Measurements from ENCODE around the gene ZBTB40. TPM values are rescaled to one million over a fixed set of nuclear protein-coding genes. Genes with fewer than 3 reads are reported as not detected.

ZBTB40 gene
- polyA plus RNA-seq, 1 of the 3 experiments (the other 2 are of a cell fraction): 5.0 TPM

DNA sequence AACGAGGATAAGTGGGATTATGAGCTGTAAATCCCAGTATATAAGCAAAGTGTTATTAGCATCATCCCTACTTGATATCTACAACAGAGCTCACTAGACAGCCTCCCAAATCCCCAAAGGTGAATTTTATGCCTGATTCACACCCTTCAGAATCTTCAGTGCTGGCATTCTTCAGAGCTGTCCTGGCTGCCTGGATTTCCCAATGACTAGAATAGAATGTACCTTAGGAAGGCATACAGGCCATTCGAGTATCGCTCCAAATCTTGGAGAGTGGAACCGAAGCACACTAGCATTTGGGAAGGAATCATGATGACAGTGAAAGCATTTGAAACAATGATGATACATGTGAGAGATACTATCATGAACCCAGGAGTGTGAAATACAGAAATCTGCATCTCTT, 22.3 kb downstream of the ZBTB40 start:
- no peak overlapping the region for H3K4me3 ChIP-seq (ENCODE audit: low read depth in 2 of 2, low read length in 1 of 2)
- H3K4me2 ChIP-seq: no peak overlapping the region
- no peak for TF ChIP-seq FOXM1 (IDR thresholded peaks at IDR 0.05; ENCODE audit: low read depth)
- TF ChIP-seq, protein P1, sequence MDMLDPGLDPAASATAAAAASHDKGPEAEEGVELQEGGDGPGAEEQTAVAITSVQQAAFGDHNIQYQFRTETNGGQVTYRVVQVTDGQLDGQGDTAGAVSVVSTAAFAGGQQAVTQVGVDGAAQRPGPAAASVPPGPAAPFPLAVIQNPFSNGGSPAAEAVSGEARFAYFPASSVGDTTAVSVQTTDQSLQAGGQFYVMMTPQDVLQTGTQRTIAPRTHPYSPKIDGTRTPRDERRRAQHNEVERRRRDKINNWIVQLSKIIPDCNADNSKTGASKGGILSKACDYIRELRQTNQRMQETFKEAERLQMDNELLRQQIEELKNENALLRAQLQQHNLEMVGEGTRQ (IDR thresholded peaks at IDR 0.05; ENCODE audit: borderline replicate concordance, low read depth, low read length): no peak
- TF ChIP-seq, protein P2, sequence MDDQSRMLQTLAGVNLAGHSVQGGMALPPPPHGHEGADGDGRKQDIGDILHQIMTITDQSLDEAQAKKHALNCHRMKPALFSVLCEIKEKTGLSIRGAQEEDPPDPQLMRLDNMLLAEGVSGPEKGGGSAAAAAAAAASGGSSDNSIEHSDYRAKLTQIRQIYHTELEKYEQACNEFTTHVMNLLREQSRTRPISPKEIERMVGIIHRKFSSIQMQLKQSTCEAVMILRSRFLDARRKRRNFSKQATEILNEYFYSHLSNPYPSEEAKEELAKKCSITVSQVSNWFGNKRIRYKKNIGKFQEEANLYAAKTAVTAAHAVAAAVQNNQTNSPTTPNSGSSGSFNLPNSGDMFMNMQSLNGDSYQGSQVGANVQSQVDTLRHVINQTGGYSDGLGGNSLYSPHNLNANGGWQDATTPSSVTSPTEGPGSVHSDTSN (IDR thresholded peaks at IDR 0.05): no peak
- no peak for TF ChIP-seq EP300 (IDR thresholded peaks at IDR 0.05; ENCODE audit: borderline replicate concordance in 1 of 2, low read depth in 1 of 2, low read length in 1 of 2)
- TF ChIP-seq RAD21 (IDR thresholded peaks at IDR 0.05; ENCODE audit: low read length): no peak
- TF ChIP-seq FOXJ3 (CRISPR knock-in tag; IDR thresholded peaks at IDR 0.05): no peak
- no peak for TF ChIP-seq TAF1 (IDR thresholded peaks at IDR 0.05; ENCODE audit: borderline replicate concordance, low read depth, low read length)
- no peak for TF ChIP-seq MEF2A (IDR thresholded peaks at IDR 0.05; ENCODE audit: borderline replicate concordance, low read depth)
- no peak for TF ChIP-seq RCOR1 (IDR thresholded peaks at IDR 0.05; ENCODE audit: low read length)
- TF ChIP-seq, protein P3, sequence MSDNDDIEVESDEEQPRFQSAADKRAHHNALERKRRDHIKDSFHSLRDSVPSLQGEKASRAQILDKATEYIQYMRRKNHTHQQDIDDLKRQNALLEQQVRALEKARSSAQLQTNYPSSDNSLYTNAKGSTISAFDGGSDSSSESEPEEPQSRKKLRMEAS (IDR thresholded peaks at IDR 0.05; ENCODE audit: low read depth): no peak
- TF ChIP-seq YY1 (IDR thresholded peaks at IDR 0.05; ENCODE audit: low read depth): no peak
- TF ChIP-seq, protein P4, sequence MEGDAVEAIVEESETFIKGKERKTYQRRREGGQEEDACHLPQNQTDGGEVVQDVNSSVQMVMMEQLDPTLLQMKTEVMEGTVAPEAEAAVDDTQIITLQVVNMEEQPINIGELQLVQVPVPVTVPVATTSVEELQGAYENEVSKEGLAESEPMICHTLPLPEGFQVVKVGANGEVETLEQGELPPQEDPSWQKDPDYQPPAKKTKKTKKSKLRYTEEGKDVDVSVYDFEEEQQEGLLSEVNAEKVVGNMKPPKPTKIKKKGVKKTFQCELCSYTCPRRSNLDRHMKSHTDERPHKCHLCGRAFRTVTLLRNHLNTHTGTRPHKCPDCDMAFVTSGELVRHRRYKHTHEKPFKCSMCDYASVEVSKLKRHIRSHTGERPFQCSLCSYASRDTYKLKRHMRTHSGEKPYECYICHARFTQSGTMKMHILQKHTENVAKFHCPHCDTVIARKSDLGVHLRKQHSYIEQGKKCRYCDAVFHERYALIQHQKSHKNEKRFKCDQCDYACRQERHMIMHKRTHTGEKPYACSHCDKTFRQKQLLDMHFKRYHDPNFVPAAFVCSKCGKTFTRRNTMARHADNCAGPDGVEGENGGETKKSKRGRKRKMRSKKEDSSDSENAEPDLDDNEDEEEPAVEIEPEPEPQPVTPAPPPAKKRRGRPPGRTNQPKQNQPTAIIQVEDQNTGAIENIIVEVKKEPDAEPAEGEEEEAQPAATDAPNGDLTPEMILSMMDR (IDR thresholded peaks at IDR 0.05): no peak
- TF ChIP-seq RXRA (IDR thresholded peaks at IDR 0.05; ENCODE audit: borderline replicate concordance, low read depth): no peak
- TF ChIP-seq, protein P5, sequence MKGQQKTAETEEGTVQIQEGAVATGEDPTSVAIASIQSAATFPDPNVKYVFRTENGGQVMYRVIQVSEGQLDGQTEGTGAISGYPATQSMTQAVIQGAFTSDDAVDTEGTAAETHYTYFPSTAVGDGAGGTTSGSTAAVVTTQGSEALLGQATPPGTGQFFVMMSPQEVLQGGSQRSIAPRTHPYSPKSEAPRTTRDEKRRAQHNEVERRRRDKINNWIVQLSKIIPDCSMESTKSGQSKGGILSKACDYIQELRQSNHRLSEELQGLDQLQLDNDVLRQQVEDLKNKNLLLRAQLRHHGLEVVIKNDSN (IDR thresholded peaks at IDR 0.05; ENCODE audit: borderline replicate concordance, low read depth): no peak
- TF ChIP-seq FOSL2 (IDR thresholded peaks at IDR 0.05; ENCODE audit: borderline replicate concordance, low read depth): no peak
- TF ChIP-seq, protein P6, sequence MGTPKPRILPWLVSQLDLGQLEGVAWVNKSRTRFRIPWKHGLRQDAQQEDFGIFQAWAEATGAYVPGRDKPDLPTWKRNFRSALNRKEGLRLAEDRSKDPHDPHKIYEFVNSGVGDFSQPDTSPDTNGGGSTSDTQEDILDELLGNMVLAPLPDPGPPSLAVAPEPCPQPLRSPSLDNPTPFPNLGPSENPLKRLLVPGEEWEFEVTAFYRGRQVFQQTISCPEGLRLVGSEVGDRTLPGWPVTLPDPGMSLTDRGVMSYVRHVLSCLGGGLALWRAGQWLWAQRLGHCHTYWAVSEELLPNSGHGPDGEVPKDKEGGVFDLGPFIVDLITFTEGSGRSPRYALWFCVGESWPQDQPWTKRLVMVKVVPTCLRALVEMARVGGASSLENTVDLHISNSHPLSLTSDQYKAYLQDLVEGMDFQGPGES (IDR thresholded peaks at IDR 0.05; ENCODE audit: low read depth, low read length): no peak
- ChIA-PET CTCF (interaction anchor here (1.0 to 2.5 kb wide), 4 partner anchors 13 to 142 kb away, joined by 3 to 8 read pairs (median 6); no protein-coding TSS in a partner anchor), POLR2A (interaction anchor here (0.5 kb wide), 1 partner anchor 534 kb away, joined by 5 read pairs; no protein-coding TSS in a partner anchor)
- H4K20me1 ChIP-seq (ENCODE audit: insufficient read depth): no peaks in the 10 kb centered on the region
- peaks cover under 1% of the 10 kb centered on the region; the same call in 1 of the 2 replicates for H3K9me3 ChIP-seq
- WGBS (ENCODE audit: low lambda C conversion rate): 96% methylated on average over 4 of the region's 4 CpGs
- DNase-seq: no peak
- no peaks in the 10 kb centered on the region for H3K27me3 ChIP-seq (ENCODE audit: insufficient read depth)
- no peak overlapping the region for H3K9ac ChIP-seq
- peaks cover 5 to 31% of the 10 kb centered on the region in 2 experiments; a peak in 2 of 4 replicates for H3K4me1 ChIP-seq (ENCODE audit: control insufficient read depth in 1 of 2, insufficient read depth in 2 of 2, low read depth in 1 of 2, low read length in 1 of 2)
- peaks cover 4% of the 10 kb centered on the region for H3K79me2 ChIP-seq (ENCODE audit: insufficient read depth)
- no peaks in the 10 kb centered on the region for H3F3A ChIP-seq (replicated peaks; ENCODE audit: insufficient read depth)
- no peak overlapping the region for H3K27ac ChIP-seq (ENCODE audit: low read depth in 2 of 2, low read length in 1 of 2)
- no peaks in the 10 kb centered on the region for H3K36me3 ChIP-seq (replicated peaks in 1 of 2; ENCODE audit: control insufficient read depth in 1 of 2, insufficient read depth in 2 of 2, low read length in 1 of 2)
- no peaks in the 10 kb centered on the region for H3K9me2 ChIP-seq
- no peak overlapping the region for H2AFZ ChIP-seq (ENCODE audit: low read depth)
